Thoracic aorta (tissue), 2 donors: Measurements from ENCODE around the gene SRP19. TPM values are rescaled to one million over a fixed set of nuclear protein-coding genes. Genes with fewer than 3 reads are reported as not detected.

Experiments
- ATAC-seq: fragments of 150-250 bp; one replicate; pipeline ENCODE4 v1.8.0; 2017; ENCODE audit warnings: low read depth; ENCODE audit not compliant: insufficient number of reproducible peaks, low FRiP score
- DNase-seq: peaks from one replicate; pipeline ENCODE4 v3.0.0-alpha.2; 2020; ENCODE audit warnings: low spot score
- H3K27ac ChIP-seq, 2 donors: fragments of 200-600 bp; sonication (generic); 1 replicate in 1 of 2; 2 replicates in 1 of 2; pipeline ENCODE4 v1.5.1; 2016; ENCODE audit warnings: mild to moderate bottlenecking in 2 of 2, moderate library complexity in 2 of 2
- H3K27me3 ChIP-seq: fragments of 200-600 bp; sonication (generic); replicated peaks from 2 replicates; pipeline ENCODE4 v1.6.0; 2016; ENCODE audit warnings: mild to moderate bottlenecking; ENCODE audit not compliant: insufficient read depth
- H3K36me3 ChIP-seq: fragments of 200-600 bp; sonication (generic); one replicate; pipeline ENCODE4 v1.5.1; 2016
- H3K4me1 ChIP-seq, 2 donors: fragments of 200-600 bp; sonication (generic); 1 replicate in 1 of 2; 2 replicates in 1 of 2; pipeline versions ENCODE4 v1.5.1 to v1.6.0; 2016; ENCODE audit warnings: low read depth in 2 of 2, mild to moderate bottlenecking in 1 of 2; ENCODE audit not compliant: control insufficient read depth in 1 of 2
- H3K4me3 ChIP-seq: fragments of 200-600 bp; sonication (generic); 2 replicates; pipeline ENCODE4 v1.5.1; 2016; ENCODE audit warnings: mild to moderate bottlenecking
- H3K9me3 ChIP-seq: fragments of 200-600 bp; sonication (generic); 2 replicates; pipeline ENCODE4 v1.5.1; 2016
- total RNA-seq, 2 donors: library from RNA; depleted of rRNA; stranded (reverse); fragments of >200 nt; gene quantifications; one replicate each; pipeline versions ENCODE4 v1.1.0 to v1.2.3, GENCODE V29; 2016
- TF ChIP-seq, protein P1 (sequence below): fragments of 200-600 bp; sonication (generic); IDR thresholded peaks from one replicate; pipeline ENCODE4 v1.5.1; 2019; ENCODE audit warnings: antibody characterized with exemption

SRP19 gene
- total RNA-seq, 2 donors from 2014 or later, result 35.9 to 46.9 TPM

DNA sequence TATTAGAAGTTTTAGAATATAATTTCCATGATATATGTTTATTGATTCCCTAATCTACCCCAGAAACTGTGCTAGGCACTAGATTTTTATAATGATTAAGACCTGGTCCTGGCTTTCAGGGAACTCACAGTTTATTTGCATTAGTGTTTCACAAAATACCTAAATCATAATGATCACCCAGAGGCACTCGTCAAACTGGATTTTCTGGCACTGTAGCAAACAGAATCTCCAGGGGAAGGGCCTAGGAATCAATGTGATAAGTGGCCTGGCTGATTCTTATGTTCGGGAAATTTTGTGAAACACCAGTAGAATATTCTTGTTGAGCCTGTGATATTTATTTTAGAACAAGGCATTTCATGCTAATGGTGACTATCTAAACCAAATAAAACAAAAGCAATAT lies 37.4 kb upstream of the SRP19 start:
- Histone ChIP-seq H3K4me1 (no peaks in the 10 kb centered on the region), H3K36me3 (peaks cover 29% of the 10 kb centered on the region), H3K27ac (no peak overlapping the region), H3K9me3 (no peaks in the 10 kb centered on the region), H3K4me3 (no peak overlapping the region), H3K27me3 (no peaks in the 10 kb centered on the region)
- no peak for DNase-seq
- ATAC-seq, result no peak
- TF ChIP-seq, protein P1, sequence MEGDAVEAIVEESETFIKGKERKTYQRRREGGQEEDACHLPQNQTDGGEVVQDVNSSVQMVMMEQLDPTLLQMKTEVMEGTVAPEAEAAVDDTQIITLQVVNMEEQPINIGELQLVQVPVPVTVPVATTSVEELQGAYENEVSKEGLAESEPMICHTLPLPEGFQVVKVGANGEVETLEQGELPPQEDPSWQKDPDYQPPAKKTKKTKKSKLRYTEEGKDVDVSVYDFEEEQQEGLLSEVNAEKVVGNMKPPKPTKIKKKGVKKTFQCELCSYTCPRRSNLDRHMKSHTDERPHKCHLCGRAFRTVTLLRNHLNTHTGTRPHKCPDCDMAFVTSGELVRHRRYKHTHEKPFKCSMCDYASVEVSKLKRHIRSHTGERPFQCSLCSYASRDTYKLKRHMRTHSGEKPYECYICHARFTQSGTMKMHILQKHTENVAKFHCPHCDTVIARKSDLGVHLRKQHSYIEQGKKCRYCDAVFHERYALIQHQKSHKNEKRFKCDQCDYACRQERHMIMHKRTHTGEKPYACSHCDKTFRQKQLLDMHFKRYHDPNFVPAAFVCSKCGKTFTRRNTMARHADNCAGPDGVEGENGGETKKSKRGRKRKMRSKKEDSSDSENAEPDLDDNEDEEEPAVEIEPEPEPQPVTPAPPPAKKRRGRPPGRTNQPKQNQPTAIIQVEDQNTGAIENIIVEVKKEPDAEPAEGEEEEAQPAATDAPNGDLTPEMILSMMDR, result no peak

DNA sequence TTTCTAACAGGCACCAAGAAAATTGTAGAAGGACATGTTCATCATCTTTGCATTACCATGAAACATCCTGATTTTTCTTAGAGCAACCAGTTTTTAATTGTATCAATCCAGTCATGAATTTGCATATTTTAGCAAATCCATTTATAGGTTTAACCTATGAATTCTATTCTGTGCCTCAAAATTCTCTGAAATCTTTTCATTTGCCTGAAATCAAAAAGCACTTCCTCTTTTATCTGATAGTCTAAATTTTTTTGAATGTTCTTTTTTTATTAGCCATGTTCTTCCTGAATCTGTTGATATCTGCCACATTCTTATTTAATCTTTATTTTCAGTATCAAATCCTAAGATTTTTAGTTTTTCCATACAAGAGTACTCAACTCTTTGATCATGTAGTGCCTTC lies 36.9 kb upstream of the SRP19 start:
- H3K4me1 ChIP-seq, result no peaks in the 10 kb centered on the region
- ATAC-seq, result no peak

DNA sequence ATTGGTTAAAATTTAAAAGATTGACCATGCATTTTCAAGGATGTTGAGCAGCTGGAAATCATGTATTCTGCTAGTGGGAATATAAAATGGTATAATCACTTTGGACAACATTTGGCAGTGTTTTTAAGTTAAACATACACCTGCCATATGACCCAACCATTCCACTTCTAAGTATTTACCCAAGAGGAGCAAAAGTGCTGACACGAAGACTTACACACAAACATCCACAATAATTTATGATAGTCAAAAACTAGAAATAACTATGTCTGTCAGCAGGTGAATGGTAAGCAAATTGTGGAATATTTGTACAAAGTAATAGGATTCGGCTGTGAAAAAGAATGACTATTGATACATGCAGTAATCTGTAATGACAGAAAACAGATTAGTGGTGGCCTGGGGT lies 30.7 kb upstream of the SRP19 start:
- H3K36me3 ChIP-seq, result peaks cover 11% of the 10 kb centered on the region
- TF ChIP-seq, protein P1, result no peak

More for the DNA sequence above, 36.9 kb upstream of the SRP19 start:
- H3K27ac ChIP-seq, result no peak overlapping the region
- H3K27me3 ChIP-seq, result no peaks in the 10 kb centered on the region
- H3K36me3 ChIP-seq, result peaks cover 28% of the 10 kb centered on the region
- DNase-seq, result no peak
- TF ChIP-seq, protein P1, result no peak
- H3K9me3 ChIP-seq, result no peaks in the 10 kb centered on the region
- H3K4me3 ChIP-seq, result no peak overlapping the region

DNA sequence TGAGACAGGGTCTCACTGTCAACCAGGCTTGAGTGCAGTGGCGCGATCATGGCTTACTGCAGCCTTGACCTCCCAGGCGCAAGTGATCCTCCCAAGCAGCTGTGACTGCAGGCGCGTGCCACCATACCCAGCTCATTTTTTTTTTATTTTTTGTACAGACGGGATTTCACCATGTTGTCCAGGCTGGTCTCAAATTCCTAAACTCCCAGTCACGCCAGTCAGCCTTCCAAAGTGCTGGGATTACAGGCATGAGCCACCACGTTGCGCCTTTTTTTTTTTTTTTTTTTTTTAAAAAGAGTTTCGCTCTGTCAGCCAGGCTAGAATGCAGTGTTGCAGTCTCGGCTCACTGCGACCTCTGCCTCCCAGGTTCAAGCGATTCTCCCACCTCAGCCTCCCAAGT lies 27.1 kb upstream of the SRP19 start:
- TF ChIP-seq, protein P1, result no peak
- DNase-seq (no peak), ATAC-seq (no peak)
- Histone ChIP-seq H3K4me1 (no peaks in the 10 kb centered on the region), H3K4me3 (no peak overlapping the region), H3K27ac (no peak overlapping the region), H3K27me3 (no peaks in the 10 kb centered on the region), H3K36me3 (peaks cover 9% of the 10 kb centered on the region), H3K9me3 (no peaks in the 10 kb centered on the region)

More for the DNA sequence above, 30.7 kb upstream of the SRP19 start:
- H3K27ac ChIP-seq, result no peak overlapping the region
- no peaks in the 10 kb centered on the region for H3K9me3 ChIP-seq
- DNase-seq, result no peak
- no peaks in the 10 kb centered on the region for H3K27me3 ChIP-seq
- H3K4me3 ChIP-seq, result no peak overlapping the region
- no peak for ATAC-seq
- no peaks in the 10 kb centered on the region for H3K4me1 ChIP-seq

DNA sequence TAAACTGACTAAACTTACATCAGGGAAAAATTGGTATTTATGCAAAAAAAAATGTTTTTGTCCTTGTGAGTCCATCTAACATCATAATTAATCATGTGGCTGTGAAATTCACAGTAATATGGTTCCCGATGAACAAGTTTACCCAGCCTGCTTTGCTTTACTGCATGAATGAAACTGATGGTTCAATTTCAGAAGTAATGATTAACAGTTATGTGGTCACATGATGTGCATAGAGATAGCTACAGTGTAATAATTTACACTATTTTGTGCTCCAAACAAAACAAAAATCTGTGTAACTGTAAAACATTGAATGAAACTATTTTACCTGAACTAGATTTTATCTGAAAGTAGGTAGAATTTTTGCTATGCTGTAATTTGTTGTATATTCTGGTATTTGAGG lies 16.6 kb upstream of the SRP19 start:
- TF ChIP-seq, protein P1, result no peak
- no peak overlapping the region for H3K4me3 ChIP-seq
- no peaks in the 10 kb centered on the region for H3K9me3 ChIP-seq
- no peaks in the 10 kb centered on the region for H3K36me3 ChIP-seq
- no peak for DNase-seq
- H3K4me1 ChIP-seq, result no peaks in the 10 kb centered on the region
- H3K27ac ChIP-seq, result no peak overlapping the region
- H3K27me3 ChIP-seq, result no peaks in the 10 kb centered on the region
- no peak for ATAC-seq
